IMR-90 (cell line): ENCODE data around the gene ALDH1A2. TPM values are rescaled to one million over a fixed set of nuclear protein-coding genes. Genes with fewer than 3 reads are reported as not detected.

Source experiments
- ATAC-seq: fragments of 200-7000 bp; cut with Tn5 transposase; 2 replicates; pipeline ENCODE4 v1.9.1; 2020; ENCODE audit warnings: low read depth, mild to moderate bottlenecking, moderate library complexity
- BruUV-seq: library from RNA; stranded (reverse); fragments of 400-500 nt; replicated peaks from 2 replicates; lab custom pipeline; 2021; lab: Mats Ljungman, UMichigan
- CTCF ChIA-PET: fragments of 300-600 bp; formaldehyde crosslinking; extraction: SDS; loops from one replicate; lab custom pipeline; 2021; ENCODE audit warnings: antibody characterized with exemption; lab: Yijun Ruan, JAX
- POLR2A ChIA-PET: fragments of 300-600 bp; sonication (Branson Sonifier 250); formaldehyde crosslinking; loops from one replicate; lab custom pipeline; 2022; ENCODE audit warnings: antibody characterized with exemption; ENCODE audit not compliant: unreplicated experiment; lab: Charles Lee
- DNase-seq: peaks from one replicate; pipeline ENCODE4 v3.0.0; 2013
- H2AFZ ChIP-seq: replicated peaks from 2 replicates; pipeline ENCODE3; 2013; ENCODE audit warnings: low read length, mild to moderate bottlenecking; ENCODE audit not compliant: poor library complexity
- H2AK5ac ChIP-seq: 2 replicates; pipeline ENCODE4 v1.6.1; 2013; ENCODE audit warnings: low read depth, low read length, inconsistent platforms
- H2AK9ac ChIP-seq: replicated peaks from 2 replicates; pipeline ENCODE3; 2013; ENCODE audit warnings: mild to moderate bottlenecking, low read depth, low read length, moderate library complexity; ENCODE audit not compliant: poor library complexity
- H2BK120ac ChIP-seq: 2 replicates; pipeline ENCODE4 v1.6.1; 2013; ENCODE audit warnings: low read depth, low read length, inconsistent platforms
- H2BK15ac ChIP-seq: 3 replicates; pipeline ENCODE4 v1.6.1; 2013; ENCODE audit warnings: low read depth, low read length, inconsistent platforms
- H2BK20ac ChIP-seq: 2 replicates; pipeline ENCODE4 v1.6.1; 2013; ENCODE audit warnings: low read depth, mild to moderate bottlenecking, inconsistent platforms, low read length, moderate library complexity
- H2BK5ac ChIP-seq: 2 replicates; pipeline ENCODE4 v1.6.1; 2013; ENCODE audit warnings: mild to moderate bottlenecking, low read depth, low read length, inconsistent platforms; ENCODE audit not compliant: poor library complexity, severe bottlenecking
- H3K14ac ChIP-seq: replicated peaks from 2 replicates; pipeline ENCODE4 v1.6.1; 2013; ENCODE audit warnings: low read depth, low read length, inconsistent platforms
- H3K18ac ChIP-seq: 2 replicates; pipeline ENCODE4 v1.6.1; 2013; ENCODE audit warnings: low read depth, low read length, control low read depth
- H3K23ac ChIP-seq: 2 replicates; pipeline ENCODE4 v1.6.1; 2013; ENCODE audit warnings: low read depth, low read length, inconsistent platforms
- H3K27ac ChIP-seq: 2 replicates; pipeline ENCODE4 v1.5.1; 2013; ENCODE audit warnings: mild to moderate bottlenecking, control low read depth, low read length; ENCODE audit not compliant: insufficient read depth
- H3K27me3 ChIP-seq: 2 replicates; pipeline ENCODE4 v1.6.1; 2013; ENCODE audit warnings: low read length; ENCODE audit not compliant: control insufficient read depth, insufficient read depth
- H3K36me3 ChIP-seq: 2 replicates; pipeline ENCODE4 v1.6.1; 2013; ENCODE audit warnings: low read length, mixed read lengths; ENCODE audit not compliant: control insufficient read depth, insufficient read depth
- H3K4ac ChIP-seq: 2 replicates; pipeline ENCODE4 v1.6.1; 2013; ENCODE audit warnings: low read depth, low read length, inconsistent platforms
- H3K4me1 ChIP-seq: 2 replicates; pipeline ENCODE4 v1.6.1; 2013; ENCODE audit warnings: low read length, mixed read lengths; ENCODE audit not compliant: control insufficient read depth, insufficient read depth
- H3K4me2 ChIP-seq: 2 replicates; pipeline ENCODE4 v1.6.1; 2013; ENCODE audit warnings: low read depth, mild to moderate bottlenecking, control low read depth, low read length, moderate library complexity
- H3K4me3 ChIP-seq: 2 replicates; pipeline ENCODE4 v1.5.1; 2013; ENCODE audit warnings: low read depth, mild to moderate bottlenecking, control low read depth, low read length, moderate library complexity; ENCODE audit not compliant: insufficient read depth
- H3K56ac ChIP-seq: 2 replicates; pipeline ENCODE4 v1.6.1; 2013; ENCODE audit warnings: low read length, inconsistent platforms; ENCODE audit not compliant: insufficient read depth; ENCODE audit errors: extremely low read depth
- H3K79me1 ChIP-seq, 2 experiments: 2 replicates each; pipeline ENCODE4 v1.6.1; 2013; ENCODE audit warnings: low read length in 2 of 2, inconsistent platforms in 1 of 2, low read depth in 1 of 2
- H3K9ac ChIP-seq: 2 replicates; pipeline ENCODE4 v1.6.1; 2013; ENCODE audit warnings: low read depth, low read length, control low read depth
- H3K9me1 ChIP-seq: 2 replicates; pipeline ENCODE4 v1.6.1; 2013; ENCODE audit warnings: low read length, inconsistent platforms; ENCODE audit not compliant: insufficient read depth
- H3K9me3 ChIP-seq: 2 replicates; pipeline ENCODE4 v1.6.1; 2013; ENCODE audit warnings: low read length; ENCODE audit not compliant: control insufficient read depth, insufficient read depth
- H4K20me1 ChIP-seq: 2 replicates; pipeline ENCODE4 v1.6.1; 2013; ENCODE audit warnings: low read length, inconsistent platforms; ENCODE audit not compliant: insufficient read depth
- H4K5ac ChIP-seq: 2 replicates; pipeline ENCODE4 v1.6.1; 2013; ENCODE audit warnings: mild to moderate bottlenecking, low read depth, low read length, control low read depth
- H4K8ac ChIP-seq, 2 experiments: 2 replicates each; pipeline ENCODE4 v1.6.1; 2013; ENCODE audit warnings: low read depth in 2 of 2, low read length in 2 of 2, control low read depth in 1 of 2, inconsistent platforms in 1 of 2
- H4K91ac ChIP-seq: 2 replicates; pipeline ENCODE4 v1.6.1; 2013; ENCODE audit warnings: low read depth, low read length, inconsistent platforms; ENCODE audit not compliant: insufficient read depth
- BHLHE40 ChIP-seq: fragments of 150-350 bp; IDR thresholded peaks from 2 replicates; pipeline ENCODE4 v1.6.1; 2016; ENCODE audit warnings: mild to moderate bottlenecking, low read depth, low read length
- CEBPB ChIP-seq: IDR thresholded peaks from 2 replicates; pipeline ENCODE4 v1.6.1; 2012; ENCODE audit warnings: low read depth, low read length, improper control_type of control experiment
- CHD1 ChIP-seq: IDR thresholded peaks from 2 replicates; pipeline ENCODE4 v1.6.1; 2012; ENCODE audit warnings: low read depth, low read length, improper control_type of control experiment
- FOS ChIP-seq: fragments of 150-350 bp; IDR thresholded peaks from 2 replicates; pipeline ENCODE4 v1.6.1; 2016; ENCODE audit warnings: low read depth, low read length
- MAFK ChIP-seq: IDR thresholded peaks from 2 replicates; pipeline ENCODE4 v1.6.1; 2012; ENCODE audit warnings: low read depth, low read length, improper control_type of control experiment
- MAZ ChIP-seq: IDR thresholded peaks from 2 replicates; pipeline ENCODE4 v1.6.1; 2012; ENCODE audit warnings: low read depth, mild to moderate bottlenecking, low read length, improper control_type of control experiment, moderate library complexity, borderline replicate concordance
- MXI1 ChIP-seq: IDR thresholded peaks from 2 replicates; pipeline ENCODE4 v1.6.1; 2012; ENCODE audit warnings: low read depth, mild to moderate bottlenecking, low read length, moderate library complexity, borderline replicate concordance
- POLR2A ChIP-seq: IDR thresholded peaks from 2 replicates; pipeline ENCODE4 v1.6.1; 2012; ENCODE audit warnings: mild to moderate bottlenecking, low read depth, low read length
- RAD21 ChIP-seq: IDR thresholded peaks from 2 replicates; pipeline ENCODE4 v1.6.1; 2012; ENCODE audit warnings: low read length, improper control_type of control experiment
- RCOR1 ChIP-seq: IDR thresholded peaks from 2 replicates; pipeline ENCODE4 v1.6.1; 2012; ENCODE audit warnings: mild to moderate bottlenecking, low read length, improper control_type of control experiment; ENCODE audit not compliant: insufficient replicate concordance
- RFX5 ChIP-seq: IDR thresholded peaks from 2 replicates; pipeline ENCODE4 v1.8.0; 2012; ENCODE audit warnings: low read depth, mild to moderate bottlenecking, low read length, moderate library complexity
- SMC3 ChIP-seq: fragments of 150-350 bp; IDR thresholded peaks from 2 replicates; pipeline ENCODE4 v1.6.1; 2016; ENCODE audit warnings: low read depth, mild to moderate bottlenecking, antibody characterized with exemption, low read length, moderate library complexity
- whole genome bisulfite sequencing, 2 experiments: methylation state at CpG; one replicate each; pipeline versions ENCODE4 v1.1.5 to v1.1.7; 2013; ENCODE audit warnings: missing lambda C conversion rate in 2 of 2; ENCODE audit not compliant: insufficient read length in 1 of 2; ENCODE audit errors: extremely low coverage in 2 of 2; 5-methylcytosine and 5-hydroxymethylcytosine counted together
- dilution Hi-C: fragments of 300-500 bp; cut with HindIII; formaldehyde crosslinking; loops from one replicate; pipeline ENCODE4 v1.14.3; 2018; ENCODE audit warnings: low sequenced_read_pairs; ENCODE audit not compliant: unreplicated experiment
- in situ Hi-C: fragments of 300-500 bp; cut with MboI; formaldehyde crosslinking; loops from 3 replicates; pipeline ENCODE4 v1.14.3; 2019; ENCODE audit warnings: low sequenced_read_pairs, inconsistent platforms, mixed read lengths
- intact Hi-C: fragments of 100-400 bp; cut with micrococcal nuclease; formaldehyde crosslinking; loops from 2 replicates; pipeline ENCODE4 v1.10.0; 2022
- polyA plus RNA-seq, 3 experiments: library from polyadenylated mRNA; depleted of rRNA; stranded (reverse); fragments of >200 nt; gene quantifications; 2 replicates each; pipeline ENCODE4 v1.2.3, GENCODE V29; 2012; ENCODE audit warnings: low replicate concordance in 1 of 3
- total RNA-seq: library from RNA; depleted of rRNA; stranded (reverse); fragments of >200 nt; gene quantifications from 2 replicates; pipeline ENCODE4 v1.2.3, GENCODE V29; 2012
- TF ChIP-seq, protein P1 (sequence below): fragments of 150-350 bp; IDR thresholded peaks from 2 replicates; pipeline ENCODE4 v1.6.1; 2017; ENCODE audit warnings: mild to moderate bottlenecking, antibody characterized with exemption, low read length, low read depth
- TF ChIP-seq, protein P2 (sequence below): conservative IDR thresholded peaks from 2 replicates; pipeline ENCODE4 v1.5.1; 2012; ENCODE audit warnings: mild to moderate bottlenecking, low read depth, low read length, improper control_type of control experiment
- TF ChIP-seq, protein P3 (sequence below): fragments of 150-350 bp; IDR thresholded peaks from 2 replicates; pipeline ENCODE4 v1.6.1; 2016; ENCODE audit warnings: low read depth, mild to moderate bottlenecking, low read length, moderate library complexity, borderline replicate concordance

Gene ALDH1A2
- total and polyA plus RNA-seq, 2 of the 4 experiments (the other 2 are of a cell fraction) = not detected

DNA sequence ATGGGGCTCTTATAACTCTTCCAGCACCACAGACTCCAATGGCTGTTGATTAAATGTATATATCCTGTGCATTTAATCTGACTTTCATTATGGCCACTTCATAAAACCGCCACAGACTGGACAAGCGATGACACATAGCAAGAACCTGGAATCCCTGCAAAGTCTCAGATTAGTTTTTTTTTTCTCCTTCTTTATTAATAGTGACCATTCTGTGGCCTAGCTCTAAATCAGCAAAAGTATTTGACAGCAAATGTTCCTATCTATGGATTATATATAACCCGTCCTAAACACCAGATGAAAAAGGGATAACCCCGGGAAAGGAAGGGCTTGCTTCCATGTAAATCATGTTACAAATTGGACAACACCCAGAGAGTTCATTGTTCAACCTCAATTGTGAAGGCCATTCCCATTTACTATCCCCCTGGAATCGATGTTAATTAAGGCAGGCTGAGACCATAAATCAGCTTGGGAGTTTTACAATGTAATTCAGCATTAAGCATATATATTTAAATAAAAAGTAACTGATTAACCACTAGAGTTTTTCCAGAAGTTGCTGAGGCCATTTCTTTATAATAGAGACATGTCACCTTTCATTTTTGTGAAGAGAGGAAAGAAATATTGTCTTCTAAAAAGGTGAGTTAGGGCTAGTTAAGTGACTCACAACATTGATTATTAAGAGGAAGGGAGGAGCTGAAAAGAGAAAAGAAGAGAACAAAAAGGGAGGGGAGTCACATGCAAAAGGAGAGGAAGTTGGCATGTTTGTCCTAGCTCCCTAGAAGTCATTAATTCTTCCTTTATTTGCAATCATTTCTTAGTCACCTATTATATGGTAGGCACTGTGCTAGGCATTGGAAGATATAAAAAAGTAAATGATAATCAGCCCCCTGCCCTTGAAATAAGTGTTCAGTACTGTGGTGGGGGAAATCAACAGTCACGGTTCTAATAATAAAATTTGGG lies 26.2 kb downstream of the ALDH1A2 start:
- Histone ChIP-seq H3K56ac (no peak overlapping the region), H4K5ac (no peak overlapping the region), H3K27ac (no peak overlapping the region), H2BK20ac (no peak overlapping the region), H3K4me1 (no peaks in the 10 kb centered on the region), H2BK5ac (no peak overlapping the region), H3K9me3 (no peaks in the 10 kb centered on the region), H2BK15ac (no peak overlapping the region), H4K20me1 (no peaks in the 10 kb centered on the region), H3K27me3 (peaks cover 2% of the 10 kb centered on the region; the same call in 1 of the 2 replicates), H3K36me3 (no peaks in the 10 kb centered on the region), H3K9me1 (no peaks in the 10 kb centered on the region), H2AFZ (no peak overlapping the region), H2AK9ac (no peak overlapping the region), H3K4ac (no peak overlapping the region), H2BK120ac (no peak overlapping the region), H3K18ac (no peak overlapping the region), H3K79me1 (no peaks in the 10 kb centered on the region), H4K91ac (no peak overlapping the region), H3K14ac (no peak overlapping the region), H3K4me2 (no peak overlapping the region), H2AK5ac (no peak overlapping the region), H3K9ac (no peak overlapping the region), H3K4me3 (no peak overlapping the region), H4K8ac (no peak overlapping the region), H3K23ac (no peak overlapping the region)
- WGBS, 2 experiments = no CpG with 5 or more reads among the region's 6 CpGs
- in situ Hi-C loops (no loop called here), intact Hi-C loops (no loop called here), dilution Hi-C loops (no loop called here)
- ChIA-PET POLR2A (no interaction called here), CTCF (no interaction called here)
- no peak for DNase-seq
- BruUV-seq = no TSS peak
- no peak for ATAC-seq
- TF ChIP-seq RAD21 (no peak), MXI1 (no peak), MAFK (no peak), RFX5 (no peak), SMC3 (no peak), CHD1 (no peak), BHLHE40 (no peak), POLR2A (no peak), RCOR1 (no peak), MAZ (no peak), CEBPB (no peak), FOS (no peak)
- TF ChIP-seq, protein P1, sequence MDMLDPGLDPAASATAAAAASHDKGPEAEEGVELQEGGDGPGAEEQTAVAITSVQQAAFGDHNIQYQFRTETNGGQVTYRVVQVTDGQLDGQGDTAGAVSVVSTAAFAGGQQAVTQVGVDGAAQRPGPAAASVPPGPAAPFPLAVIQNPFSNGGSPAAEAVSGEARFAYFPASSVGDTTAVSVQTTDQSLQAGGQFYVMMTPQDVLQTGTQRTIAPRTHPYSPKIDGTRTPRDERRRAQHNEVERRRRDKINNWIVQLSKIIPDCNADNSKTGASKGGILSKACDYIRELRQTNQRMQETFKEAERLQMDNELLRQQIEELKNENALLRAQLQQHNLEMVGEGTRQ = no peak
- TF ChIP-seq, protein P2, sequence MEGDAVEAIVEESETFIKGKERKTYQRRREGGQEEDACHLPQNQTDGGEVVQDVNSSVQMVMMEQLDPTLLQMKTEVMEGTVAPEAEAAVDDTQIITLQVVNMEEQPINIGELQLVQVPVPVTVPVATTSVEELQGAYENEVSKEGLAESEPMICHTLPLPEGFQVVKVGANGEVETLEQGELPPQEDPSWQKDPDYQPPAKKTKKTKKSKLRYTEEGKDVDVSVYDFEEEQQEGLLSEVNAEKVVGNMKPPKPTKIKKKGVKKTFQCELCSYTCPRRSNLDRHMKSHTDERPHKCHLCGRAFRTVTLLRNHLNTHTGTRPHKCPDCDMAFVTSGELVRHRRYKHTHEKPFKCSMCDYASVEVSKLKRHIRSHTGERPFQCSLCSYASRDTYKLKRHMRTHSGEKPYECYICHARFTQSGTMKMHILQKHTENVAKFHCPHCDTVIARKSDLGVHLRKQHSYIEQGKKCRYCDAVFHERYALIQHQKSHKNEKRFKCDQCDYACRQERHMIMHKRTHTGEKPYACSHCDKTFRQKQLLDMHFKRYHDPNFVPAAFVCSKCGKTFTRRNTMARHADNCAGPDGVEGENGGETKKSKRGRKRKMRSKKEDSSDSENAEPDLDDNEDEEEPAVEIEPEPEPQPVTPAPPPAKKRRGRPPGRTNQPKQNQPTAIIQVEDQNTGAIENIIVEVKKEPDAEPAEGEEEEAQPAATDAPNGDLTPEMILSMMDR = no peak
- TF ChIP-seq, protein P3, sequence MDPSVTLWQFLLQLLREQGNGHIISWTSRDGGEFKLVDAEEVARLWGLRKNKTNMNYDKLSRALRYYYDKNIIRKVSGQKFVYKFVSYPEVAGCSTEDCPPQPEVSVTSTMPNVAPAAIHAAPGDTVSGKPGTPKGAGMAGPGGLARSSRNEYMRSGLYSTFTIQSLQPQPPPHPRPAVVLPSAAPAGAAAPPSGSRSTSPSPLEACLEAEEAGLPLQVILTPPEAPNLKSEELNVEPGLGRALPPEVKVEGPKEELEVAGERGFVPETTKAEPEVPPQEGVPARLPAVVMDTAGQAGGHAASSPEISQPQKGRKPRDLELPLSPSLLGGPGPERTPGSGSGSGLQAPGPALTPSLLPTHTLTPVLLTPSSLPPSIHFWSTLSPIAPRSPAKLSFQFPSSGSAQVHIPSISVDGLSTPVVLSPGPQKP = no peak
